Stimulated activated CD8-positive, alpha-beta memory T cell treated with anti-CD3 and anti-CD28 coated beads, Interleukin-2, amount 100 ng/mL, for 1 hour (primary cell): ENCODE results near the gene TXK.
A peak's percentile ranks its signal among the peaks of the same experiment; 100 is the strongest.

Source experiments
- DNase-seq, 2 donors: peaks; one replicate each; pipeline ENCODE4 v3.0.0-alpha.2; 2020; ENCODE audit warnings: low read depth in 2 of 2

TXK gene

GRCh38 chr4:48051078-48051477 is 83.0 kb downstream of the TXK start:
- no peak for DNase-seq

- no peak for DNase-seq
These were observed 84.6 kb downstream of the TXK start for GRCh38 chr4:48049483-48049882.

GRCh38 chr4:48047896-48048295 is 86.2 kb downstream of the TXK start:
- DNase-seq: no peak

GRCh38 chr4:48047421-48047844 is 86.6 kb downstream of the TXK start:
- DNase-seq: peak; percentile 44 to 62

- DNase-seq: no peak
These were observed 88.0 kb downstream of the TXK start for GRCh38 chr4:48046059-48046458.

- no peak for DNase-seq
These were observed 89.8 kb downstream of the TXK start for GRCh38 chr4:48044298-48044697.

- no peak for DNase-seq
These were observed 90.5 kb downstream of the TXK start for GRCh38 chr4:48043504-48043903.

- no peak for DNase-seq
These were observed 91.0 kb downstream of the TXK start for GRCh38 chr4:48042979-48043461.

GRCh38 chr4:48041535-48042137 is 92.4 kb downstream of the TXK start:
- DNase-seq: no peak

- DNase-seq: no peak
These were observed 94.5 kb downstream of the TXK start for GRCh38 chr4:48039561-48039960.

GRCh38 chr4:48038666-48039065 is 95.4 kb downstream of the TXK start:
- DNase-seq: no peak

- DNase-seq: no peak
These were observed 97.0 kb downstream of the TXK start for GRCh38 chr4:48037117-48037462.

- no peak for DNase-seq
These were observed 98.1 kb downstream of the TXK start for GRCh38 chr4:48035952-48036351.

GRCh38 chr4:48033825-48034413 is 100.1 kb downstream of the TXK start:
- peak; percentile 25 to 30 for DNase-seq

- no peak for DNase-seq
These were observed 100.6 kb downstream of the TXK start for GRCh38 chr4:48033412-48033811.

- DNase-seq: no peak
These were observed 101.3 kb downstream of the TXK start for GRCh38 chr4:48032721-48033120.

- DNase-seq: no peak
These were observed 102.1 kb downstream of the TXK start for GRCh38 chr4:48031802-48032525.

GRCh38 chr4:48030470-48030869 is 103.6 kb downstream of the TXK start:
- DNase-seq: no peak

GRCh38 chr4:48028696-48029095 is 105.4 kb downstream of the TXK start:
- no peak for DNase-seq

- DNase-seq: no peak
These were observed 106.4 kb downstream of the TXK start for GRCh38 chr4:48027653-48028052.

- no peak for DNase-seq
These were observed 109.0 kb downstream of the TXK start for GRCh38 chr4:48025005-48025404.

- no peak for DNase-seq
These were observed 109.5 kb downstream of the TXK start for GRCh38 chr4:48024522-48024921.

- DNase-seq: no peak
These were observed 111.8 kb downstream of the TXK start for GRCh38 chr4:48022192-48022799.
